Keratinocyte (primary cell): ENCODE measurements around the gene STPG2.

Experiments used
- CTCF ChIP-seq, 3 experiments: IDR thresholded peaks in 1 of 3; conservative IDR thresholded peaks in 1 of 3; optimal IDR thresholded peaks in 1 of 3; 2 replicates in 2 of 3; 3 replicates in 1 of 3; pipeline versions ENCODE3 to v1.5.1; 2011; ENCODE audit warnings: low read length in 3 of 3, mild to moderate bottlenecking in 3 of 3, moderate library complexity in 2 of 3, control low read depth in 1 of 3, inconsistent platforms in 1 of 3; ENCODE audit not compliant: insufficient read depth in 2 of 3; ENCODE audit errors: extremely low read depth in 1 of 3
- EZH2 ChIP-seq: IDR thresholded peaks from one replicate; pipeline ENCODE4 v1.6.1; 2012; ENCODE audit warnings: inconsistent platforms, mild to moderate bottlenecking, low read length, moderate library complexity

GRCh38 chr4:98185279-98185678, 42.0 kb upstream of the STPG2 start:
- TF ChIP-seq EZH2: no peak
- no peak for TF ChIP-seq CTCF (optimal IDR thresholded peaks at IDR 0.05 in 1 of 3, IDR thresholded peaks at IDR 0.05 in 1 of 3, conservative IDR thresholded peaks at IDR 0.05 in 1 of 3; ENCODE audit: extremely low read depth in 1 of 3, insufficient read depth in 2 of 3, low read length in 3 of 3)
